Testis (tissue), 3 donors: Measurements from ENCODE around the gene CASK. TPM values are rescaled to one million over a fixed set of nuclear protein-coding genes. Genes with fewer than 3 reads are reported as not detected.

Source experiments
- DNase-seq: peaks from one replicate; pipeline ENCODE4 v3.0.0-alpha.2; 2019
- H3K27ac ChIP-seq, 2 donors: fragments of 200-600 bp; sonication (generic); one replicate each; pipeline ENCODE4 v1.5.1; 2019
- H3K27me3 ChIP-seq: fragments of 200-600 bp; sonication (generic); one replicate; pipeline ENCODE4 v1.5.1; 2019
- H3K36me3 ChIP-seq: fragments of 200-600 bp; sonication (generic); one replicate; pipeline ENCODE4 v1.5.1; 2017; ENCODE audit warnings: low read depth; ENCODE audit errors: missing control alignments
- H3K4me1 ChIP-seq: fragments of 200-600 bp; sonication (generic); one replicate; pipeline ENCODE4 v1.5.1; 2019
- H3K4me3 ChIP-seq, 2 donors: fragments of 200-600 bp; sonication (generic); one replicate each; pipeline ENCODE4 v1.5.1; 2017 to 2019
- H3K9me3 ChIP-seq: fragments of 200-600 bp; sonication (generic); one replicate; pipeline ENCODE4 v1.5.1; 2017
- POLR2A ChIP-seq: fragments of 450-650 bp; IDR thresholded peaks from one replicate; pipeline ENCODE4 v1.6.1; 2017; ENCODE audit warnings: antibody characterized with exemption, mild to moderate bottlenecking, moderate library complexity
- WGBS, 2 donors: methylation state at CpG; one replicate each; pipeline ENCODE4 v1.1.5; 2018; 5-methylcytosine and 5-hydroxymethylcytosine counted together
- intact Hi-C: fragments of 100-400 bp; cut with DNase I; formaldehyde crosslinking; loops from one replicate; pipeline ENCODE4 v1.15.1; 2023; ENCODE audit warnings: low total_unique reads
- polyA plus RNA-seq: library from polyadenylated mRNA; stranded (reverse); fragments of 350-450 nt; fragmentation: Illumina TruSeq; extraction: RNeasy Lipid Tissue Mini Kit (QIAGEN cat#74804); gene quantifications from one replicate; pipeline ENCODE4 v1.2.3, GENCODE V29; 2014; ENCODE audit warnings: low read depth, low replicate concordance; ENCODE audit not compliant: insufficient read depth
- total RNA-seq, 2 donors: library from RNA; depleted of rRNA; stranded (reverse); fragments of >200 nt; gene quantifications; one replicate each; pipeline ENCODE4 v1.2.3, GENCODE V29; 2016
- TF ChIP-seq, protein P1 (sequence below), 3 experiments: fragments of 450-650 bp in 2 of 3; fragments of 200-600 bp in 1 of 3; sonication (generic) in 1 of 3; IDR thresholded peaks; one replicate each; pipeline ENCODE4 v1.5.1; 2016 to 2019; ENCODE audit warnings: antibody characterized with exemption in 3 of 3, mild to moderate bottlenecking in 2 of 3, moderate library complexity in 1 of 3

Gene CASK
- total and polyA plus RNA-seq, 3 donors from 2014 or later = 8.5 to 20.9 (median 14.5) TPM

DNA sequence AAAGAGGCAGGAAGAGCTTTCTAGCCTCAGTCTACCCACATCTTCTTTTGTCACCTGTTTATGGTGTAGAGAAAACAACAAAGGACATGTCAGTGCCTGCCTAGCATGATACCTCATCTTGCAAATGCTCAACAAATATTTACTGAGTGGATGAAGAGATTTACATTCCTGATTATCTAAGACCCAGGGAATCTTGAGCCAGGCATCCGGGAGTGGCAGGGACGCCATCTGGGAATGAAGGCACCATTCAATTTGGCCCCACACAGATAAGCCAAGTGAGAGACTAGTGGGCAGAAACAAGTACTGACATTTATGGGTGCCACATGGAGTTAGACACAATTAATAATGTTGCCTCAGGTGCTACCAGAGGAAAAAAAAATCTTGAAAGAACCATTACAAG lies 36.8 kb upstream of the CASK start:
- H3K9me3 ChIP-seq = no peaks in the 10 kb centered on the region
- TF ChIP-seq, protein P1, sequence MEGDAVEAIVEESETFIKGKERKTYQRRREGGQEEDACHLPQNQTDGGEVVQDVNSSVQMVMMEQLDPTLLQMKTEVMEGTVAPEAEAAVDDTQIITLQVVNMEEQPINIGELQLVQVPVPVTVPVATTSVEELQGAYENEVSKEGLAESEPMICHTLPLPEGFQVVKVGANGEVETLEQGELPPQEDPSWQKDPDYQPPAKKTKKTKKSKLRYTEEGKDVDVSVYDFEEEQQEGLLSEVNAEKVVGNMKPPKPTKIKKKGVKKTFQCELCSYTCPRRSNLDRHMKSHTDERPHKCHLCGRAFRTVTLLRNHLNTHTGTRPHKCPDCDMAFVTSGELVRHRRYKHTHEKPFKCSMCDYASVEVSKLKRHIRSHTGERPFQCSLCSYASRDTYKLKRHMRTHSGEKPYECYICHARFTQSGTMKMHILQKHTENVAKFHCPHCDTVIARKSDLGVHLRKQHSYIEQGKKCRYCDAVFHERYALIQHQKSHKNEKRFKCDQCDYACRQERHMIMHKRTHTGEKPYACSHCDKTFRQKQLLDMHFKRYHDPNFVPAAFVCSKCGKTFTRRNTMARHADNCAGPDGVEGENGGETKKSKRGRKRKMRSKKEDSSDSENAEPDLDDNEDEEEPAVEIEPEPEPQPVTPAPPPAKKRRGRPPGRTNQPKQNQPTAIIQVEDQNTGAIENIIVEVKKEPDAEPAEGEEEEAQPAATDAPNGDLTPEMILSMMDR (IDR thresholded peaks at IDR 0.05) = no peak
- TF ChIP-seq POLR2A = no peak
- no peak overlapping the region for H3K4me3 ChIP-seq
- DNase-seq = no peak
- H3K27ac ChIP-seq = no peak overlapping the region
- no peaks in the 10 kb centered on the region for H3K4me1 ChIP-seq
- intact Hi-C loops = no loop called here
- 85 to 97% methylated on average over 2 of the region's 2 CpGs for WGBS, 2 donors
- no peaks in the 10 kb centered on the region for H3K27me3 ChIP-seq
- no peaks in the 10 kb centered on the region for H3K36me3 ChIP-seq

DNA sequence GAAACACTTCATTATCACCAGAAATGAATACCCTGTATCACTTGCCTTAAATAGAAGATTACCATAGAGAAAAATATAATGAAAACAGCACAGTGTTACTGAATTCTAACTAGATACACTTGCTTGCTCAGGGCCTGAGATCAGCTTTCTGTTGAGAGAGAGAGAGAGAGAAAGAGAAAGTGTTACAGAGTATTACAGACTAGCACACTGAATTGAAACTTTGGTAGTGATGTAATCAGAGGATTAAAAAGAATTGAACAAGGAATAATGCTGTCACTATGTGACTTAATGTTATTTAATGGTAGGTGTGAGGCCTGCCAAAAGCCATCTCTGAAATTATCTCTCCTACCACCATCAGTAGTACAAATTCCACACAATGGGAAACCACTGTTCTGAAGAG lies 35.5 kb upstream of the CASK start:
- H3K9me3 ChIP-seq = no peaks in the 10 kb centered on the region

DNA sequence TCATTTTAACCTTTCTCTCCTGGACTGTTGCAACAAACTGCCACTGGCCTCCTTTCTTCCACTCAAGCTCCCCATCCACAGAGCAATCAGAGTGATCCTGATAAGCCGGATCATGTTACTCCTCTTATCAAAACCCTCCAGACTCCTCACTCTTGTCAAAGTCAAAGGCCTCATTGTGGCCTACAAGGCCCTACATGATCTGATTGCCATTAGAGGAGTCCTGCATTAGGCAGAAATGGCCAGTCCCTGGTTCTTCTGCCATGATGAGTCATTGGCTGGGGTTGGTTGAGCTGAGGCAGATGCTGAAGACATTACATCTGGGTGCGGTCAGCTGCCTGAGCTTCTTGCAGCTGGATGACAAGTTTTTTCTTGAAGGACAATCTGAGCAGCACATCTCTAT lies 32.7 kb upstream of the CASK start:
- 86 to 100% methylated on average over 1 to 2 of the region's 2 CpGs for WGBS, 2 donors
- no peaks in the 10 kb centered on the region for H3K36me3 ChIP-seq
- H3K4me3 ChIP-seq = no peak overlapping the region
- H3K27me3 ChIP-seq = no peaks in the 10 kb centered on the region
- no peak overlapping the region for H3K27ac ChIP-seq
- DNase-seq = no peak
- H3K9me3 ChIP-seq = no peaks in the 10 kb centered on the region
- intact Hi-C loops = no loop called here
- TF ChIP-seq, protein P1 (IDR thresholded peaks at IDR 0.05) = no peak
- TF ChIP-seq POLR2A = no peak
- H3K4me1 ChIP-seq = no peaks in the 10 kb centered on the region

More for the DNA sequence above, 35.5 kb upstream of the CASK start:
- Histone ChIP-seq H3K27ac (no peak overlapping the region), H3K4me1 (no peaks in the 10 kb centered on the region), H3K4me3 (no peak overlapping the region), H3K36me3 (no peaks in the 10 kb centered on the region), H3K27me3 (no peaks in the 10 kb centered on the region)
- intact Hi-C loops = no loop called here
- TF ChIP-seq POLR2A = no peak
- TF ChIP-seq, protein P1 (IDR thresholded peaks at IDR 0.05) = no peak
- no peak for DNase-seq

DNA sequence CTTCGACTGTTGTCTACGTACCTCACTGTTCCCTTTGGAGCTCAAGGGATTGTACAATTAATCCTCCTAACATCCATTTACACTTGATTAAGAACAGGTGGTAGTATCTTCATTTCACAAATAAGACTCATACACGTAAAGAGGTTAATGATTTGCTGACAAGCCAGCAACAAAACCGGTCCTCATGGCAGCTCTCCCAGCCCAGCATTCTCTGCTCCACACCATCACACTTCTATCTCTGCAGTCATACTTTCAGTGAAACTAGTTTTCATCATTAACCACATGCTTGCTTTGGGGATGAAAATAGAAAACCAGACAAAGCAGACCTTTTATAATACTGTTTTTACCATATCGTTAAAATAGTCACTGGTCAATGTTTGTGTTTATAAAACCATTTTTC lies 28.7 kb upstream of the CASK start:
- no peaks in the 10 kb centered on the region for H3K4me1 ChIP-seq
- no peak for DNase-seq
- H3K27ac ChIP-seq = no peak overlapping the region
- intact Hi-C loops = no loop called here
- no peaks in the 10 kb centered on the region for H3K9me3 ChIP-seq
- TF ChIP-seq, protein P1 (IDR thresholded peaks at IDR 0.05) = no peak
- no peak for TF ChIP-seq POLR2A
- 77 to 80% methylated on average over 5 of the region's 5 CpGs for WGBS, 2 donors
- no peaks in the 10 kb centered on the region for H3K36me3 ChIP-seq
- H3K4me3 ChIP-seq = no peak overlapping the region
- H3K27me3 ChIP-seq = no peaks in the 10 kb centered on the region

DNA sequence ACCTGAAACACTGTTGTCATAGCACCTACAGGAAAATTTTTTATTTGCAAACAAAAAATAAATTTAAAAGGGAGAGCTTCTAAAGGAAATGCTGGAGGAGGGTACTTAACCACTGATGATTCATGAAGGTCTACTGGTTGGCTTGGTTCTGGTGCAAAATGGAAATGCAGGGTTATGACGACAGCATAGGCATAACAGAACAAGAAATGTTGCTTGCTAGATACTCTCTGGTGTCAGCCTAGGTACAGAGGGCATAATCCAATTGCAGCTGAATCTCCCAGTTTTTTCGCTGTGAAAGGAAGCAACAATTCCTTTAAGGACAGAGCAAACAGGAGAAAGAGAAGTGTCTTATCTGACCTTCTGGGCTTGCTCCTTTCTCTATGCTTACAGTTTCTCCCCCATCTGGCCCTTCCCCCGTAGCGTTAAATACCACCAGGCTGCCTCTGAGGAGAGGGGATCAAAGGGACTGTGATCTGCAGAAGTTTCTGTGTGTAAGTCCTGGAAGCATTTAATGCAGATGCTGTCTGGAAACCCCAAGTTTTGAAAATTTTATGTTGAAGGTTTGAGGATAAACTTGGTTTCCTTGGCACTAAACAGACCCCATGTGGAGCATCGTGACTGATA lies 23.7 kb upstream of the CASK start:
- H3K36me3 ChIP-seq = no peaks in the 10 kb centered on the region
- no peak for TF ChIP-seq POLR2A
- TF ChIP-seq, protein P1 (IDR thresholded peaks at IDR 0.05) = no peak
- intact Hi-C loops = no loop called here
- no peak overlapping the region for H3K4me3 ChIP-seq
- no peaks in the 10 kb centered on the region for H3K27me3 ChIP-seq
- 81 to 86% methylated on average over 4 to 5 of the region's 5 CpGs for WGBS, 2 donors
- no peak for DNase-seq
- H3K27ac ChIP-seq = no peak overlapping the region
- H3K4me1 ChIP-seq = no peaks in the 10 kb centered on the region
- H3K9me3 ChIP-seq = no peaks in the 10 kb centered on the region
